GM04504 (cell line): Measurements from ENCODE around the gene NSUN6.
A peak's percentile ranks its signal among the peaks of the same experiment; 100 is the strongest.

ENCODE experiments used
- DNase-seq: peaks from one replicate; pipeline ENCODE4 v3.0.0-alpha.2; 2012; ENCODE audit warnings: low read depth

The NSUN6 gene

GRCh38 chr10:18557960-18558359 is 93.4 kb downstream of the NSUN6 start:
- DNase-seq: no peak

- DNase-seq: no peak
Observed at GRCh38 chr10:18556522-18557147, 94.8 kb downstream of the NSUN6 start.

- DNase-seq: no peak
Observed at GRCh38 chr10:18554479-18554878, 96.9 kb downstream of the NSUN6 start.

GRCh38 chr10:18551473-18551872 is 99.9 kb downstream of the NSUN6 start:
- no peak for DNase-seq

- DNase-seq: no peak
Observed at GRCh38 chr10:18549105-18549504, 102.3 kb downstream of the NSUN6 start.

- DNase-seq: peak; percentile 6
Observed at GRCh38 chr10:18545621-18546305, 105.6 kb downstream of the NSUN6 start.

- DNase-seq: peak; percentile 4
Observed at GRCh38 chr10:18542832-18543231, 108.6 kb downstream of the NSUN6 start.

- DNase-seq: no peak
Observed at GRCh38 chr10:18540195-18540594, 111.2 kb downstream of the NSUN6 start.

GRCh38 chr10:18539335-18539734 is 112.1 kb downstream of the NSUN6 start:
- DNase-seq: no peak

- DNase-seq: no peak
Observed at GRCh38 chr10:18533896-18534295, 117.5 kb downstream of the NSUN6 start.

GRCh38 chr10:18532881-18533535 is 118.4 kb downstream of the NSUN6 start:
- DNase-seq: no peak

GRCh38 chr10:18528292-18528691 is 123.1 kb downstream of the NSUN6 start:
- DNase-seq: no peak

- DNase-seq: no peak
Observed at GRCh38 chr10:18527687-18528086, 123.7 kb downstream of the NSUN6 start.

GRCh38 chr10:18523858-18524257 is 127.5 kb downstream of the NSUN6 start:
- DNase-seq: no peak

GRCh38 chr10:18523025-18523424 is 128.4 kb downstream of the NSUN6 start:
- no peak for DNase-seq

- no peak for DNase-seq
Observed at GRCh38 chr10:18516851-18517250, 134.5 kb downstream of the NSUN6 start.

GRCh38 chr10:18514537-18514936 is 136.8 kb downstream of the NSUN6 start:
- DNase-seq: no peak

- no peak for DNase-seq
Observed at GRCh38 chr10:18508587-18508986, 142.8 kb downstream of the NSUN6 start.

GRCh38 chr10:18505456-18506118 is 145.8 kb downstream of the NSUN6 start:
- DNase-seq: no peak

GRCh38 chr10:18504161-18504560 is 147.2 kb downstream of the NSUN6 start:
- DNase-seq: no peak

GRCh38 chr10:18501629-18502028 is 149.8 kb downstream of the NSUN6 start:
- no peak for DNase-seq

- DNase-seq: peak; percentile 4
Observed at GRCh38 chr10:18501198-18501597, 150.2 kb downstream of the NSUN6 start.

- no peak for DNase-seq
Observed at GRCh38 chr10:18500576-18500975, 150.8 kb downstream of the NSUN6 start.
